A549 (cell line): Measurements from ENCODE around the gene TXN.

Source experiments
- JUN ChIP-seq, 2 experiments: fragments of >200 bp; sonication (Bioruptor Twin); formaldehyde crosslinking; IDR thresholded peaks; 2 replicates in 1 of 2; 3 replicates in 1 of 2; pipeline ENCODE4 v1.6.1; 2016 to 2017
- SMC3 ChIP-seq: fragments of >200 bp; sonication (Bioruptor Twin); formaldehyde crosslinking; IDR thresholded peaks from 3 replicates; pipeline ENCODE4 v1.6.1; 2018; ENCODE audit warnings: inconsistent platforms
- TF ChIP-seq, protein P1 (sequence below): IDR thresholded peaks from 2 replicates; pipeline ENCODE4 v1.6.1; 2012
- TF ChIP-seq, protein P2 (sequence below): fragments of >200 bp; sonication (Bioruptor Twin); formaldehyde crosslinking; IDR thresholded peaks from 3 replicates; pipeline ENCODE4 v1.5.1; 2016

GRCh38 chr9:110254500-110254899, 1.8 kb downstream of the TXN start:
- TF ChIP-seq, protein P1, sequence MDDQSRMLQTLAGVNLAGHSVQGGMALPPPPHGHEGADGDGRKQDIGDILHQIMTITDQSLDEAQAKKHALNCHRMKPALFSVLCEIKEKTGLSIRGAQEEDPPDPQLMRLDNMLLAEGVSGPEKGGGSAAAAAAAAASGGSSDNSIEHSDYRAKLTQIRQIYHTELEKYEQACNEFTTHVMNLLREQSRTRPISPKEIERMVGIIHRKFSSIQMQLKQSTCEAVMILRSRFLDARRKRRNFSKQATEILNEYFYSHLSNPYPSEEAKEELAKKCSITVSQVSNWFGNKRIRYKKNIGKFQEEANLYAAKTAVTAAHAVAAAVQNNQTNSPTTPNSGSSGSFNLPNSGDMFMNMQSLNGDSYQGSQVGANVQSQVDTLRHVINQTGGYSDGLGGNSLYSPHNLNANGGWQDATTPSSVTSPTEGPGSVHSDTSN: no peak
- no peak for TF ChIP-seq SMC3
- no peak for TF ChIP-seq JUN (IDR thresholded peaks at IDR 0.05)
- TF ChIP-seq, protein P2, sequence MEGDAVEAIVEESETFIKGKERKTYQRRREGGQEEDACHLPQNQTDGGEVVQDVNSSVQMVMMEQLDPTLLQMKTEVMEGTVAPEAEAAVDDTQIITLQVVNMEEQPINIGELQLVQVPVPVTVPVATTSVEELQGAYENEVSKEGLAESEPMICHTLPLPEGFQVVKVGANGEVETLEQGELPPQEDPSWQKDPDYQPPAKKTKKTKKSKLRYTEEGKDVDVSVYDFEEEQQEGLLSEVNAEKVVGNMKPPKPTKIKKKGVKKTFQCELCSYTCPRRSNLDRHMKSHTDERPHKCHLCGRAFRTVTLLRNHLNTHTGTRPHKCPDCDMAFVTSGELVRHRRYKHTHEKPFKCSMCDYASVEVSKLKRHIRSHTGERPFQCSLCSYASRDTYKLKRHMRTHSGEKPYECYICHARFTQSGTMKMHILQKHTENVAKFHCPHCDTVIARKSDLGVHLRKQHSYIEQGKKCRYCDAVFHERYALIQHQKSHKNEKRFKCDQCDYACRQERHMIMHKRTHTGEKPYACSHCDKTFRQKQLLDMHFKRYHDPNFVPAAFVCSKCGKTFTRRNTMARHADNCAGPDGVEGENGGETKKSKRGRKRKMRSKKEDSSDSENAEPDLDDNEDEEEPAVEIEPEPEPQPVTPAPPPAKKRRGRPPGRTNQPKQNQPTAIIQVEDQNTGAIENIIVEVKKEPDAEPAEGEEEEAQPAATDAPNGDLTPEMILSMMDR: no peak
